ENCODE data around the gene TUBA1B. TPM values are rescaled to one million over a fixed set of nuclear protein-coding genes. Genes with fewer than 3 reads are reported as not detected.
"Not testable (repeated sequence)": the region's sequence is repeated elsewhere in the genome, so short reads cannot be mapped to it uniquely, and the experiment has no call there.

Gene TUBA1B
- total and polyA plus RNA-seq, 11 donors, result 189 to 1,651 (median 464) TPM

GRCh38 chr12:49165114-49165513 is 33.9 kb upstream of the TUBA1B start:
- intact Hi-C loops (cut with DNase I), result no loop called here
- DNase-seq (no peak), ATAC-seq (no peak)
- no peak overlapping the region for H3K4me3 ChIP-seq
- no peak overlapping the region for H3K27ac ChIP-seq
- WGBS, 4 donors, result 95 to 100% (median 97%) methylated on average over 2 of the region's 2 CpGs
- TF ChIP-seq POLR2A (IDR thresholded peaks at IDR 0.05), result no peak
- no peak for TF ChIP-seq CTCF (IDR thresholded peaks at IDR 0.05)
- no peaks in the 10 kb centered on the region for H3K27me3 ChIP-seq
- H3K9me3 ChIP-seq, result no peaks in the 10 kb centered on the region
- peaks cover 0 to 13% (median 0%) of the 10 kb centered on the region in 12 donors for H3K4me1 ChIP-seq
- no peaks in the 10 kb centered on the region for H3K36me3 ChIP-seq

- H3K9me3 ChIP-seq; H3K27me3 ChIP-seq; H3K36me3 ChIP-seq; ATAC-seq; H3K27ac ChIP-seq; intact Hi-C loops (cut with DNase I); DNase-seq; H3K4me3 ChIP-seq: not testable (repeated sequence)
- peaks cover 0 to 13% (median 0%) of the 10 kb centered on the region in 12 donors for H3K4me1 ChIP-seq
- WGBS, 4 donors, result 92 to 97% (median 95%) methylated on average over 4 of the region's 4 CpGs
These were observed 30.7 kb upstream of the TUBA1B start for GRCh38 chr12:49161901-49162300.

GRCh38 chr12:49161092-49161795 is 30.0 kb upstream of the TUBA1B start:
- Histone ChIP-seq H3K27me3 (no peaks in the 10 kb centered on the region), H3K4me1 (peaks cover 0 to 13% (median 0%) of the 10 kb centered on the region in 12 donors), H3K9me3 (no peaks in the 10 kb centered on the region), H3K27ac (no peak overlapping the region), H3K4me3 (no peak overlapping the region), H3K36me3 (no peaks in the 10 kb centered on the region)
- intact Hi-C loops (cut with DNase I), result no loop called here
- DNase-seq (no peak), ATAC-seq (no peak)
- no peak for TF ChIP-seq POLR2A (IDR thresholded peaks at IDR 0.05)
- no peak for TF ChIP-seq CTCF (IDR thresholded peaks at IDR 0.05)
- WGBS, 4 donors, result 73 to 83% (median 79%) methylated on average over 6 of the region's 6 CpGs

GRCh38 chr12:49160399-49160798 is 29.2 kb upstream of the TUBA1B start:
- no peak for DNase-seq
- Histone ChIP-seq H3K27me3 (no peaks in the 10 kb centered on the region), H3K27ac (no peak overlapping the region), H3K9me3 (no peaks in the 10 kb centered on the region), H3K4me3 (no peak overlapping the region), H3K4me1 (peaks cover 0 to 13% (median 0%) of the 10 kb centered on the region in 12 donors), H3K36me3 (no peaks in the 10 kb centered on the region)
- 75 to 79% (median 78%) methylated on average over 2 of the region's 2 CpGs for WGBS, 4 donors
- intact Hi-C loops (cut with DNase I), result no loop called here
- ATAC-seq, result no peak
- no peak for TF ChIP-seq POLR2A (IDR thresholded peaks at IDR 0.05)
- no peak for TF ChIP-seq CTCF (IDR thresholded peaks at IDR 0.05)

GRCh38 chr12:49154221-49154620 is 23.0 kb upstream of the TUBA1B start:
- ATAC-seq, result no peak
- no peak for TF ChIP-seq POLR2A (IDR thresholded peaks at IDR 0.05)
- no peak for TF ChIP-seq CTCF (IDR thresholded peaks at IDR 0.05)
- Histone ChIP-seq H3K27me3 (no peaks in the 10 kb centered on the region), H3K27ac (no peak overlapping the region), H3K9me3 (no peaks in the 10 kb centered on the region), H3K4me1 (no peaks in the 10 kb centered on the region), H3K4me3 (no peak overlapping the region), H3K36me3 (no peaks in the 10 kb centered on the region)
- intact Hi-C loops (cut with DNase I), result no loop called here
- no peak for DNase-seq
- WGBS, 4 donors, result 61 to 90% (median 73%) methylated on average over 3 of the region's 3 CpGs
